ENCODE results near the gene NPLOC4. TPM values are rescaled to one million over a fixed set of nuclear protein-coding genes. Genes with fewer than 3 reads are reported as not detected.

NPLOC4 gene
- total and polyA plus RNA-seq, 4 donors = 23.5 to 67.4 (median 50.6) TPM

DNA sequence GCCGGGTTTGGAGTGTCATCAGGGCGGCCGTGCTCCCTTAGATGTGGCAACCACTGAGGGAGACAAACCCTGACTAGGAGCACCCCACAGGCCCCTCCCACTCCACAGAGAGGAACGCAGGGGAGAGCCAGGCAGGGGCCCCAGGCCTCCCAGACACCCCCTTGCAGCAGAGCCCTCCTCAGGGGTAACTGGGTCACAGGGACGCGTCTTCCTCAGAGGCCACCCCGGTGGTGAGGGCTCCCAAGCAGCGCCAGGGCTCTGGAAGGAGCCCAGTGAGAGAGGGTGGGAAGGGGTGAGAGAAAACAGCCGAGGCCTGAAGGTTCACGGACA is 97.4 kb downstream of the NPLOC4 start:
- H3K9ac ChIP-seq (ENCODE audit: low read depth in 1 of 2, low read length in 2 of 2) = no peak overlapping the region
- H3K27ac ChIP-seq (ENCODE audit: low read depth in 1 of 2, low read length in 2 of 2) = no peak overlapping the region
- peaks cover 0 to 46% (median 19%) of the 10 kb centered on the region in 4 donors for H3K36me3 ChIP-seq (ENCODE audit: control insufficient read depth in 4 of 4, insufficient read depth in 3 of 4, low read depth in 1 of 4, low read length in 3 of 4)
- peaks cover 0 to 6% (median 3%) of the 10 kb centered on the region in 4 donors for H3K4me1 ChIP-seq (ENCODE audit: control insufficient read depth in 4 of 4, insufficient read depth in 4 of 4, low read length in 3 of 4)
- 92% methylated on average over 10 of the region's 10 CpGs for WGBS
- no peak overlapping the region for H3K4me3 ChIP-seq (ENCODE audit: low read depth in 1 of 3, low read length in 3 of 3)
- peaks cover 0 to 4% (median 0%) of the 10 kb centered on the region in 4 donors for H3K27me3 ChIP-seq (ENCODE audit: control insufficient read depth in 4 of 4, insufficient read depth in 4 of 4, low read length in 3 of 4)
- TF ChIP-seq, protein P1, sequence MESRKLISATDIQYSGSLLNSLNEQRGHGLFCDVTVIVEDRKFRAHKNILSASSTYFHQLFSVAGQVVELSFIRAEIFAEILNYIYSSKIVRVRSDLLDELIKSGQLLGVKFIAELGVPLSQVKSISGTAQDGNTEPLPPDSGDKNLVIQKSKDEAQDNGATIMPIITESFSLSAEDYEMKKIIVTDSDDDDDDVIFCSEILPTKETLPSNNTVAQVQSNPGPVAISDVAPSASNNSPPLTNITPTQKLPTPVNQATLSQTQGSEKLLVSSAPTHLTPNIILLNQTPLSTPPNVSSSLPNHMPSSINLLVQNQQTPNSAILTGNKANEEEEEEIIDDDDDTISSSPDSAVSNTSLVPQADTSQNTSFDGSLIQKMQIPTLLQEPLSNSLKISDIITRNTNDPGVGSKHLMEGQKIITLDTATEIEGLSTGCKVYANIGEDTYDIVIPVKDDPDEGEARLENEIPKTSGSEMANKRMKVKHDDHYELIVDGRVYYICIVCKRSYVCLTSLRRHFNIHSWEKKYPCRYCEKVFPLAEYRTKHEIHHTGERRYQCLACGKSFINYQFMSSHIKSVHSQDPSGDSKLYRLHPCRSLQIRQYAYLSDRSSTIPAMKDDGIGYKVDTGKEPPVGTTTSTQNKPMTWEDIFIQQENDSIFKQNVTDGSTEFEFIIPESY (IDR thresholded peaks at IDR 0.05) = no peak
- TF ChIP-seq TAF1 (conservative IDR thresholded peaks at IDR 0.05) (no peak), FOXA1 (IDR thresholded peaks at IDR 0.05) (no peak), NR2F2 (IDR thresholded peaks at IDR 0.05) (no peak)
- TF ChIP-seq, protein P2, sequence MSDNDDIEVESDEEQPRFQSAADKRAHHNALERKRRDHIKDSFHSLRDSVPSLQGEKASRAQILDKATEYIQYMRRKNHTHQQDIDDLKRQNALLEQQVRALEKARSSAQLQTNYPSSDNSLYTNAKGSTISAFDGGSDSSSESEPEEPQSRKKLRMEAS (IDR thresholded peaks at IDR 0.05) = no peak
- DNase-seq (ENCODE audit: low spot score) = no peak
- no peaks in the 10 kb centered on the region for H3K9me3 ChIP-seq (ENCODE audit: control insufficient read depth in 4 of 4, low read length in 3 of 4)

DNA sequence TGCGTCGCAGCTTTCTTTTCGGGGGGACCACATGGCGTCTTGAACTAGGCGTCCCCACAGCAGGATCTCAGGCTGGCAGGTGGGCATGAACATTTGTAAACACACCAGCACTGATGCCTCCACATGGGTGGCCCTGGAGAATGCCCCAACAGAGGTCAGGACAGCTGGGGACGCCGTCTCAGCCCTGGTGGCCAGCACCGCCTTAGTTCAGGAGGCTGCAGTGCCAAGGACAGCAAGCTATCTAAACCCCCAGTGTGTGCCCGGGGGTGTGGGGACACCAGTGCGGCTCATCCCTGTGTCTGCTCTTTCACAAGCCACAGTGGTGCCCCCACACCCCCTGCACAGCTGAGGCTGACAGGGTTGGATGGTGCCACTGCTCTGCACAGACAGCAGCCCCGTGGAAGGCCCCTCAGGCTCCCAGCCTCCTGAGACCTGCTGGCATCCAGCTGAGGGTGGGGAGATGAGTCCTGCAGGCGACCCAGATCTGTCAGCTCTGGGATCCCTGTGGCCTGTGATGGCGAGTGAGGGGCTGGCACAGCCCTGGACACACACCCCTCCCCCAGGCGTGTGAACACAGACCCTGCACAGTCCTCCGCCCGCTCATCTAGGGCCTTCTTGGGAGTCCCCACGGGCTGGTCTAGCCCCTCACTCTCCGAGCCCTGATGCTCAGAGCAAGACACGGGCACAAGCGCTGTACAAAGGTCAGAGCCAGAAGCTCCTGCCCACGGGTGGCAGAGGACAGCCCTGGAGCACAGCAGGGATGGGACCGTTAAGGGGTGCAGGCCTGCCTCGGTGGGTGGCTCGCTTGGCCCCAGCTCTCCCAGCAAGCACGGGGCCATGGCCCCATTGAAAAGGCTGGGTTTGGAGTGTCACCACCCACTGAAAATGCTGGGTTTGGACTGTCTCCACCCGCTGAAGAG is 98.0 kb downstream of the NPLOC4 start:
- TF ChIP-seq NR2F2 (IDR thresholded peaks at IDR 0.05) (no peak), TAF1 (conservative IDR thresholded peaks at IDR 0.05) (no peak), YY1 (IDR thresholded peaks at IDR 0.05) (no peak), RAD21 (IDR thresholded peaks at IDR 0.05) (no peak), GABPA (IDR thresholded peaks at IDR 0.05 in 1 of 2, conservative IDR thresholded peaks at IDR 0.05 in 1 of 2) (no peak), JUND (IDR thresholded peaks at IDR 0.05) (no peak), HNF4G (IDR thresholded peaks at IDR 0.05) (no peak), FOXA2 (IDR thresholded peaks at IDR 0.05) (no peak), RXRA (IDR thresholded peaks at IDR 0.05) (no peak)
- TF ChIP-seq, protein P1 (IDR thresholded peaks at IDR 0.05) = no peak
- TF ChIP-seq, protein P3, sequence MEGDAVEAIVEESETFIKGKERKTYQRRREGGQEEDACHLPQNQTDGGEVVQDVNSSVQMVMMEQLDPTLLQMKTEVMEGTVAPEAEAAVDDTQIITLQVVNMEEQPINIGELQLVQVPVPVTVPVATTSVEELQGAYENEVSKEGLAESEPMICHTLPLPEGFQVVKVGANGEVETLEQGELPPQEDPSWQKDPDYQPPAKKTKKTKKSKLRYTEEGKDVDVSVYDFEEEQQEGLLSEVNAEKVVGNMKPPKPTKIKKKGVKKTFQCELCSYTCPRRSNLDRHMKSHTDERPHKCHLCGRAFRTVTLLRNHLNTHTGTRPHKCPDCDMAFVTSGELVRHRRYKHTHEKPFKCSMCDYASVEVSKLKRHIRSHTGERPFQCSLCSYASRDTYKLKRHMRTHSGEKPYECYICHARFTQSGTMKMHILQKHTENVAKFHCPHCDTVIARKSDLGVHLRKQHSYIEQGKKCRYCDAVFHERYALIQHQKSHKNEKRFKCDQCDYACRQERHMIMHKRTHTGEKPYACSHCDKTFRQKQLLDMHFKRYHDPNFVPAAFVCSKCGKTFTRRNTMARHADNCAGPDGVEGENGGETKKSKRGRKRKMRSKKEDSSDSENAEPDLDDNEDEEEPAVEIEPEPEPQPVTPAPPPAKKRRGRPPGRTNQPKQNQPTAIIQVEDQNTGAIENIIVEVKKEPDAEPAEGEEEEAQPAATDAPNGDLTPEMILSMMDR (IDR thresholded peaks at IDR 0.05; ENCODE audit: low read depth, low read length, missing input control) = no peak
- Histone ChIP-seq H3K27ac (ENCODE audit: low read depth in 1 of 2, low read length in 2 of 2) (no peak overlapping the region), H3K9ac (ENCODE audit: low read depth in 1 of 2, low read length in 2 of 2) (no peak overlapping the region), H3K4me3 (ENCODE audit: low read depth in 1 of 3, low read length in 3 of 3) (no peak overlapping the region), H3K27me3 (ENCODE audit: control insufficient read depth in 4 of 4, insufficient read depth in 4 of 4, low read length in 3 of 4) (peaks cover 0 to 4% (median 0%) of the 10 kb centered on the region in 4 donors), H3K4me1 (ENCODE audit: control insufficient read depth in 4 of 4, insufficient read depth in 4 of 4, low read length in 3 of 4) (peaks cover 0 to 6% (median 3%) of the 10 kb centered on the region in 4 donors), H3K36me3 (ENCODE audit: control insufficient read depth in 4 of 4, insufficient read depth in 3 of 4, low read depth in 1 of 4, low read length in 3 of 4) (peaks cover 0 to 40% (median 16%) of the 10 kb centered on the region in 4 donors), H3K9me3 (ENCODE audit: control insufficient read depth in 4 of 4, low read length in 3 of 4) (no peaks in the 10 kb centered on the region)
- DNase-seq (ENCODE audit: low spot score) = no peak
- 92% methylated on average over 26 of the region's 26 CpGs for WGBS
